K562 (cell line): ENCODE data around the gene COL23A1. TPM values are rescaled to one million over a fixed set of nuclear protein-coding genes. Genes with fewer than 3 reads are reported as not detected.

Experiments used
- ATAC-seq: fragments of 200-7000 bp; cut with Tn5 transposase; 3 replicates; pipeline ENCODE4 v1.9.1; 2020; ENCODE audit warnings: moderate library complexity
- BruUV-seq: library from RNA; stranded (reverse); fragments of 400-500 nt; replicated peaks from 2 replicates; lab custom pipeline; 2021; lab: Mats Ljungman, UMichigan
- CTCF ChIA-PET: fragments of 300-600 bp; formaldehyde crosslinking; extraction: SDS; loops from one replicate; lab custom pipeline; 2021; ENCODE audit warnings: low intra/inter-chr PET ratio; lab: Yijun Ruan, JAX
- POLR2A ChIA-PET: fragments of 300-600, 350-650 bp; sonication (Branson Sonifier 250); formaldehyde crosslinking; extraction: SDS; loops from one replicate; lab custom pipeline; 2021; ENCODE audit warnings: antibody characterized with exemption, inconsistent platforms; lab: Yijun Ruan, JAX
- DNase-seq, 4 experiments: peaks; one replicate each; pipeline versions ENCODE4 v3.0.0 to v3.0.0-alpha.2; 2011 to 2018; ENCODE audit warnings: low spot score in 3 of 4, mixed read lengths in 3 of 4; ENCODE audit errors: extremely low read depth in 1 of 4
- FAIRE-seq: peaks from 2 replicates; lab custom pipeline; 2011; peaks lifted over from hg19 to GRCh38; lab: Jason Lieb, UNC
- H2AFZ ChIP-seq: 2 replicates; pipeline ENCODE4 v1.6.0; 2011; ENCODE audit warnings: low read depth, low read length, control low read depth, inconsistent platforms
- H3K27ac ChIP-seq: fragments of 200-600 bp; 3 replicates; pipeline ENCODE4 v1.8.0; 2011; ENCODE audit warnings: low read depth, mild to moderate bottlenecking, control low read depth, inconsistent platforms, low read length, moderate library complexity, mixed read lengths; ENCODE audit errors: extremely low read depth
- H3K27me3 ChIP-seq, 2 experiments: fragments of 300-600 bp in 1 of 2; 2 replicates in 1 of 2; 3 replicates in 1 of 2; pipeline versions ENCODE4 v1.6.0 to v1.8.0; 2011; ENCODE audit warnings: inconsistent platforms in 2 of 2, low read length in 2 of 2, mild to moderate bottlenecking in 1 of 2, mixed read lengths in 1 of 2, moderate library complexity in 1 of 2; ENCODE audit not compliant: control insufficient read depth in 2 of 2, insufficient read depth in 2 of 2
- H3K36me3 ChIP-seq: fragments of 300-600 bp; 3 replicates; pipeline ENCODE4 v1.8.0; 2011; ENCODE audit warnings: mild to moderate bottlenecking, low read length, inconsistent platforms; ENCODE audit not compliant: control insufficient read depth, insufficient read depth
- H3K4me1 ChIP-seq, 2 experiments: fragments of 200-600 bp in 1 of 2; replicated peaks in 1 of 2; 2 replicates in 1 of 2; 3 replicates in 1 of 2; pipeline versions ENCODE4 v1.5.1 to v1.8.0; 2011; ENCODE audit warnings: inconsistent platforms in 2 of 2, low read length in 2 of 2, mild to moderate bottlenecking in 1 of 2, mixed read lengths in 1 of 2, moderate library complexity in 1 of 2; ENCODE audit not compliant: control insufficient read depth in 2 of 2, insufficient read depth in 2 of 2
- H3K4me2 ChIP-seq: 2 replicates; pipeline ENCODE4 v1.6.1; 2011; ENCODE audit warnings: low read length, control low read depth, inconsistent platforms, mixed read lengths; ENCODE audit not compliant: insufficient read depth
- H3K4me3 ChIP-seq: fragments of 200-600 bp; sonication (generic), shearing (Covaris generic); 2 replicates; pipeline ENCODE4 v1.5.1; 2016; ENCODE audit warnings: control low read depth, inconsistent platforms
- H3K79me2 ChIP-seq: fragments of 200-600 bp; 3 replicates; pipeline ENCODE4 v1.8.0; 2011; ENCODE audit warnings: low read length, inconsistent platforms; ENCODE audit not compliant: control insufficient read depth, insufficient read depth
- H3K9ac ChIP-seq, 2 experiments: 2 replicates each; pipeline versions ENCODE4 v1.6.0 to v1.6.1; 2011; ENCODE audit warnings: low read depth in 2 of 2, low read length in 2 of 2, control low read depth in 1 of 2, inconsistent platforms in 1 of 2, mild to moderate bottlenecking in 1 of 2, mixed read lengths in 1 of 2; ENCODE audit not compliant: insufficient read depth in 1 of 2
- H3K9me1 ChIP-seq: one replicate; pipeline ENCODE4 v1.6.0; 2011; ENCODE audit warnings: inconsistent platforms, mild to moderate bottlenecking, low read length, moderate library complexity; ENCODE audit not compliant: control insufficient read depth, insufficient read depth
- H3K9me3 ChIP-seq: replicated peaks from 2 replicates; pipeline ENCODE4 v1.5.1; 2011; ENCODE audit warnings: low read depth, low read length, inconsistent platforms; ENCODE audit not compliant: control insufficient read depth, insufficient read depth
- H4K20me1 ChIP-seq: replicated peaks from 2 replicates; pipeline ENCODE4 v1.6.1; 2011; ENCODE audit warnings: low read length, inconsistent platforms, mixed read lengths; ENCODE audit not compliant: control insufficient read depth, insufficient read depth
- CHD2 ChIP-seq: IDR thresholded peaks from 2 replicates; pipeline ENCODE4 v1.6.1; 2011; ENCODE audit warnings: low read depth, low read length
- ZBED1 ChIP-seq: IDR thresholded peaks from 2 replicates; pipeline ENCODE4 v1.6.1; 2014
- ZNF23 ChIP-seq: fragments of 250-450 bp; sonication (Bioruptor Pico); IDR thresholded peaks from 2 replicates; pipeline ENCODE4 v1.4.0; 2020; ENCODE audit warnings: mild to moderate bottlenecking
- WGBS: fragments of 100-300 bp; shearing (Covaris generic); methylation state at CpG from one replicate; pipeline ENCODE4 v1.1.6; 2016; ENCODE audit warnings: low coverage, mixed read lengths; ENCODE audit not compliant: insufficient coverage; ENCODE audit errors: missing lambda C conversion rate; 5-methylcytosine and 5-hydroxymethylcytosine counted together
- in situ Hi-C: fragments of 300-500 bp; cut with MboI; formaldehyde crosslinking; loops from 4 replicates; pipeline ENCODE4 v1.15.0; 2018; ENCODE audit warnings: inconsistent platforms, mixed read lengths
- intact Hi-C: fragments of 100-400 bp; cut with micrococcal nuclease; formaldehyde crosslinking; loops from 2 replicates; pipeline ENCODE4 v1.14.2; 2022
- polyA plus RNA-seq, 8 experiments: library from polyadenylated mRNA; depleted of rRNA in 4 of 8; stranded (reverse) in 5 of 8; unstranded in 3 of 8; fragments of >200 nt; fragmentation: Nextera tagmentation in 2 of 8; fragmentation: Illumina TruSeq in 1 of 8; extraction: Ambion mirVana in 2 of 8; extraction: Trizol in 1 of 8; gene quantifications; 2 replicates each; pipeline versions ENCODE4 v1.2.1 to v1.2.3, GENCODE V29; 2011 to 2014; ENCODE audit warnings: inconsistent platforms in 1 of 8, missing spikeins in 1 of 8
- total RNA-seq, 7 experiments: library from RNA; depleted of rRNA in 6 of 7; stranded (reverse); fragments of >200 nt in 6 of 7; fragmentation: Illumina TruSeq in 2 of 7; extraction: Trizol in 2 of 7; gene quantifications; 2 replicates each; pipeline versions ENCODE4 v1.2.1 to v1.2.3, GENCODE V29; 2011 to 2021; ENCODE audit warnings: low replicate concordance in 1 of 7
- TF ChIP-seq, protein P1 (sequence below): fragments of 450-650 bp; IDR thresholded peaks from 2 replicates; pipeline ENCODE4 v1.6.1; 2016; ENCODE audit warnings: missing biosample characterization, missing genetic modification characterization
- TF ChIP-seq, protein P2 (sequence below): sonication (generic); formaldehyde crosslinking; IDR thresholded peaks from 2 replicates; pipeline ENCODE4 v1.8.0; 2022; ENCODE audit warnings: mild to moderate bottlenecking, missing genetic modification reagents
- TF ChIP-seq, protein P3 (sequence below): fragments of 250-450 bp; sonication (Bioruptor Pico); IDR thresholded peaks from 2 replicates; pipeline ENCODE4 v1.5.0; 2021

COL23A1 gene
- total and polyA plus RNA-seq, 9 of the 15 experiments (the other 6 are each of a cell fraction or from before 2014, with no cell fraction given): 0.09 TPM; not detected in 8

DNA sequence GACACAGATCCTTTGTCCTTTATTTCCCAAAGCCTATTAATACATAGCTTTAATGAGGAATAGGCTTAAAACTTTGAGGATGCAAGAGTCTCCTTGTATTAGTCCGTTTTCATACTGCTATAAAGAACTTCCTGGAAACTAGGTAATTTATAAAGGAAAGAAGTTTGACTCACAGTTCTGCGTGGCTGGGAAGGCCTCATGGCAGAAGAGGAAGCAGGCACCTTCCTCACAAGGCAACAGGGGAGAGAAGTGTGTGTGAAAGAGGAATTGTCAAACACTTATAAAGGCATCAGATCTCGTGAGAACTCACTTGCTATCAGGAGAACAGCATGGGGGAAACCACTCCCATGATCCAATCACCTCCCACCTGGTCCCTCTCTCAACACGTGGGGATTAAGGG lies 42.1 kb upstream of the COL23A1 start:
- FAIRE-seq: peak; percentile 49

More for the DNA sequence above, 42.1 kb upstream of the COL23A1 start:
- ChIA-PET CTCF (no interaction called here), POLR2A (no interaction called here)
- DNase-seq: no peak
- intact Hi-C loops: no loop called here
- no peaks in the 10 kb centered on the region for H4K20me1 ChIP-seq
- H3K4me1 ChIP-seq: peaks cover 0 to 1% of the 10 kb centered on the region in 2 experiments; a peak in 2 of 5 replicates
- ATAC-seq: no peak
- peaks cover 20 to 28% of the 10 kb centered on the region in 2 experiments for H3K27me3 ChIP-seq
- no peak overlapping the region for H3K27ac ChIP-seq
- 1% methylated on average over 4 of the region's 4 CpGs for WGBS
- H3K36me3 ChIP-seq: no peaks in the 10 kb centered on the region
- H3K79me2 ChIP-seq: no peaks in the 10 kb centered on the region
- no peaks in the 10 kb centered on the region for H3K9me1 ChIP-seq
- BruUV-seq: no TSS peak
- TF ChIP-seq, protein P1, sequence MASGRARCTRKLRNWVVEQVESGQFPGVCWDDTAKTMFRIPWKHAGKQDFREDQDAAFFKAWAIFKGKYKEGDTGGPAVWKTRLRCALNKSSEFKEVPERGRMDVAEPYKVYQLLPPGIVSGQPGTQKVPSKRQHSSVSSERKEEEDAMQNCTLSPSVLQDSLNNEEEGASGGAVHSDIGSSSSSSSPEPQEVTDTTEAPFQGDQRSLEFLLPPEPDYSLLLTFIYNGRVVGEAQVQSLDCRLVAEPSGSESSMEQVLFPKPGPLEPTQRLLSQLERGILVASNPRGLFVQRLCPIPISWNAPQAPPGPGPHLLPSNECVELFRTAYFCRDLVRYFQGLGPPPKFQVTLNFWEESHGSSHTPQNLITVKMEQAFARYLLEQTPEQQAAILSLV (tag): no peak
- TF ChIP-seq, protein P2, sequence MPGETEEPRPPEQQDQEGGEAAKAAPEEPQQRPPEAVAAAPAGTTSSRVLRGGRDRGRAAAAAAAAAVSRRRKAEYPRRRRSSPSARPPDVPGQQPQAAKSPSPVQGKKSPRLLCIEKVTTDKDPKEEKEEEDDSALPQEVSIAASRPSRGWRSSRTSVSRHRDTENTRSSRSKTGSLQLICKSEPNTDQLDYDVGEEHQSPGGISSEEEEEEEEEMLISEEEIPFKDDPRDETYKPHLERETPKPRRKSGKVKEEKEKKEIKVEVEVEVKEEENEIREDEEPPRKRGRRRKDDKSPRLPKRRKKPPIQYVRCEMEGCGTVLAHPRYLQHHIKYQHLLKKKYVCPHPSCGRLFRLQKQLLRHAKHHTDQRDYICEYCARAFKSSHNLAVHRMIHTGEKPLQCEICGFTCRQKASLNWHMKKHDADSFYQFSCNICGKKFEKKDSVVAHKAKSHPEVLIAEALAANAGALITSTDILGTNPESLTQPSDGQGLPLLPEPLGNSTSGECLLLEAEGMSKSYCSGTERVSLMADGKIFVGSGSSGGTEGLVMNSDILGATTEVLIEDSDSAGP: no peak
- TF ChIP-seq, protein P3, sequence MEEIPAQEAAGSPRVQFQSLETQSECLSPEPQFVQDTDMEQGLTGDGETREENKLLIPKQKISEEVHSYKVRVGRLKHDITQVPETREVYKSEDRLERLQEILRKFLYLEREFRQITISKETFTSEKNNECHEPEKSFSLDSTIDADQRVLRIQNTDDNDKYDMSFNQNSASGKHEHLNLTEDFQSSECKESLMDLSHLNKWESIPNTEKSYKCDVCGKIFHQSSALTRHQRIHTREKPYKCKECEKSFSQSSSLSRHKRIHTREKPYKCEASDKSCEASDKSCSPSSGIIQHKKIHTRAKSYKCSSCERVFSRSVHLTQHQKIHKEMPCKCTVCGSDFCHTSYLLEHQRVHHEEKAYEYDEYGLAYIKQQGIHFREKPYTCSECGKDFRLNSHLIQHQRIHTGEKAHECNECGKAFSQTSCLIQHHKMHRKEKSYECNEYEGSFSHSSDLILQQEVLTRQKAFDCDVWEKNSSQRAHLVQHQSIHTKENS (CRISPR knock-in tag): no peak
- TF ChIP-seq ZBED1 (no peak), ZNF23 (CRISPR knock-in tag) (no peak), CHD2 (peak; percentile 62; the same call in 1 of the 2 replicates)
- no peak overlapping the region for H3K4me3 ChIP-seq
- in situ Hi-C loops: no loop called here
- H3K9ac ChIP-seq: no peak overlapping the region
- peaks cover 4% of the 10 kb centered on the region for H3K9me3 ChIP-seq
- no peak overlapping the region for H3K4me2 ChIP-seq
- H2AFZ ChIP-seq: no peak overlapping the region
